H1 (cell line): Measurements from ENCODE around the gene FCHO1. TPM values are rescaled to one million over a fixed set of nuclear protein-coding genes. Genes with fewer than 3 reads are reported as not detected.

Source experiments
- CHD7 ChIP-seq: fragments of 300-600 bp; sonication (generic); IDR thresholded peaks from 2 replicates; pipeline ENCODE4 v1.7.1; 2012; ENCODE audit warnings: low read length, moderate library complexity, mild to moderate bottlenecking, inconsistent platforms; ENCODE audit not compliant: insufficient replicate concordance
- polyA plus RNA-seq, 7 experiments: library from polyadenylated mRNA; depleted of rRNA in 3 of 7; stranded (reverse) in 5 of 7; unstranded in 2 of 7; fragments of >200 nt in 5 of 7; fragments of 200-250 nt in 2 of 7; gene quantifications; 1 replicate in 5 of 7; 2 replicates in 1 of 7; 4 replicates in 1 of 7; pipeline versions ENCODE4 v1.2.1 to v1.2.3, GENCODE V29; 2011 to 2013; ENCODE audit warnings: missing spikeins in 2 of 7, mixed read lengths in 2 of 7
- total RNA-seq: library from RNA; stranded (reverse); fragmentation: NEBNext Ultra II Directional; extraction: Animal tissue kit (Norgen Biotek cat#: 25700); gene quantifications from 2 replicates; pipeline ENCODE4 v1.2.1, GENCODE V29; 2021

FCHO1 gene
- total and polyA plus RNA-seq, 2 of the 8 experiments (the other 6 are each of a cell fraction or from before 2014, with no cell fraction given) = 13.0 to 25.9 TPM

GRCh38 chr19:17812099-17812498 lies 60.8 kb downstream of the FCHO1 start (continued):
- TF ChIP-seq CHD7 = no peak
